Right lobe of liver (tissue), 4 donors: ENCODE data around the gene SCIN.

Experiments
- CTCF ChIP-seq, 4 donors: fragments of 200-600 bp in 3 of 4; fragments of 450-650 bp in 1 of 4; IDR thresholded peaks; one replicate each; pipeline versions ENCODE4 v1.5.1 to v1.8.0; 2016 to 2022; ENCODE audit warnings: antibody characterized with exemption in 4 of 4, mild to moderate bottlenecking in 2 of 4
- POLR2A ChIP-seq: fragments of 450-650 bp; IDR thresholded peaks from one replicate; pipeline ENCODE4 v1.6.1; 2017; ENCODE audit warnings: antibody characterized with exemption, mild to moderate bottlenecking
- donor health status: DM: no; HTN: no; CAD: no.
- donor health status: DM: no; HTN: no; CAD: no.
- donor health status: DM: no; HTN: yes; CAD: no.

- TF ChIP-seq CTCF (IDR thresholded peaks at IDR 0.05) (no peak), POLR2A (no peak)
These were observed 13.4 kb downstream of the SCIN start for GRCh38 chr7:12583922-12584321.
